Naive B cell (primary cell): ENCODE measurements around the gene SIGLEC9. TPM values are rescaled to one million over a fixed set of nuclear protein-coding genes. Genes with fewer than 3 reads are reported as not detected.
A peak's percentile ranks its signal among the peaks of the same experiment; 100 is the strongest.

Experiments
- ATAC-seq, 2 donors: fragments of 150-1000 bp; cut with Tn5 transposase; 2 replicates each; pipeline ENCODE4 v1.10.0; 2021; ENCODE audit warnings: low read depth in 2 of 2, mild to moderate bottlenecking in 2 of 2, moderate library complexity in 2 of 2
- DNase-seq: peaks from one replicate; pipeline ENCODE4 v3.0.0; 2022
- H3K27ac Mint-ChIP-seq, 6 donors: one replicate each; pipeline ENCODE4 v1.8.0; 2020 to 2022; ENCODE audit warnings: mild to moderate bottlenecking in 6 of 6, mixed read lengths in 6 of 6, moderate library complexity in 5 of 6, inconsistent platforms in 2 of 6
- H3K27me3 Mint-ChIP-seq, 3 donors: one replicate each; pipeline ENCODE4 v1.8.0; 2021 to 2022; ENCODE audit warnings: mixed read lengths in 3 of 3, mild to moderate bottlenecking in 1 of 3
- H3K36me3 Mint-ChIP-seq, 2 donors: one replicate each; pipeline ENCODE4 v1.8.0; 2020 to 2022; ENCODE audit warnings: mixed read lengths in 2 of 2, inconsistent platforms in 1 of 2, mild to moderate bottlenecking in 1 of 2
- H3K4me1 Mint-ChIP-seq, 3 donors: one replicate each; pipeline ENCODE4 v1.8.0; 2020 to 2022; ENCODE audit warnings: mixed read lengths in 3 of 3, inconsistent platforms in 1 of 3, mild to moderate bottlenecking in 1 of 3, moderate library complexity in 1 of 3
- H3K4me3 Mint-ChIP-seq, 8 donors: one replicate each; pipeline ENCODE4 v1.8.0; 2020 to 2022; ENCODE audit warnings: mild to moderate bottlenecking in 8 of 8, mixed read lengths in 8 of 8, moderate library complexity in 8 of 8, inconsistent platforms in 2 of 8
- H3K9me3 Mint-ChIP-seq, 7 donors: one replicate each; pipeline ENCODE4 v1.8.0; 2020 to 2022; ENCODE audit warnings: mixed read lengths in 7 of 7, mild to moderate bottlenecking in 5 of 7, inconsistent platforms in 2 of 7, moderate library complexity in 1 of 7
- polyA plus RNA-seq, 6 donors: library from polyadenylated mRNA; unstranded; fragments of 300-500 nt; fragmentation: Illumina TruSeq; gene quantifications; one replicate each; pipeline ENCODE4 v1.2.3, GENCODE V29; 2021; ENCODE audit warnings: low read depth in 6 of 6

Gene SIGLEC9
- polyA plus RNA-seq, 6 donors from 2014 or later: 0.25 to 1.3 TPM; not detected in 4

DNA sequence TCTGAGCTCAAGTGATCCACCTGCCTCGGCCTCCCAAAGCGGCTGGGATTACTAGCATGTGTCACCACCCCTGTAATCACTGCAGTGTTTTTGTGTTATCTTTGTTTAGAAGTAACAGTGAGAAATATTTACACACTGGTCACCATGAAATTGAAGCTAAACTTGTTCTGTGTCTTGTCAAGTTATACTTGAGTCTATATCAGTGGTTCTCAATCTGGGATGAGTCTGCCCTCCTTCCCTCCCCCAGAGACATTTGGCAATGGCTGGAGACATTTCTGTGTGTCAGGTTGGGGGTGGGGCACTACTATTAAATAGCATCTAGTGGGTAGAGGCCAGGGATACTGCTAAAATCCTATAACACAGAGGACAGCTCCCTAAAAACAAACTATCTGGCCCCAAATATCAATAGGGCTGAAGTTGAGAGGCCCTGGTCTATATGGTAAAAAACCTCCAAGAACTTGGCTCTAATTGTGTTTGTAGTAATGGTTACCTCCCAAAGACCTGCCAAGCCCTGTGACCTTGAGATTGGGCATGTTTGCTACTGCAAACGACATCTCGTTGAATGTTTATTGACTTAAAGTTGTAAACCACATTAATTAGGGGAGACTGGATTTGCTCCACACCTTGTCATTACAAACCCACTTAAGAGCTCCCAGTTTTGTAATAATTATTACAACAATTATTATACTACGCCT, 23.4 kb upstream of the SIGLEC9 start:
- Mint-ChIP-seq H3K4me3 (no peak overlapping the region), H3K27me3 (no peaks in the 10 kb centered on the region), H3K4me1 (peaks cover 27 to 50% (median 33%) of the 10 kb centered on the region in 3 donors), H3K36me3 (peaks cover 14 to 22% of the 10 kb centered on the region in 2 donors), H3K9me3 (no peaks in the 10 kb centered on the region), H3K27ac (no peak overlapping the region)
- no peak for DNase-seq
- no peak for ATAC-seq

DNA sequence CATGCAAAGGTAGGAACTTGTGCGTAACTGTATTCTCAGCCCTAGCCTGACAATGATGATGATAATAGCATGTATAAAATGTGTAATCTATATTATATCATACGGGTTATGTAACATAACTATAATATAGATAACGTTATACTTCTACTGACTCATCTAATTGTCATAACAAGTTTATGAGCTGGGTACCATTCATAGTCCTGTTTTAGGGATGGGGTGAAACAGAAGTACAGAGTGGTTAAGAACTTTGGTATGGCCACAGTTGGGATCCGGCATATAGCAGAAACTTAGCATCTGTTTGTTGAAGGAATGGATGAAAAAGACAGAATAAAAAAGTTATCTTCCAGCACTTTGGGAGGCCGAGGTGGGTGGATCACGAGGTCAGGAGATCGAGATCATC, 21.7 kb upstream of the SIGLEC9 start:
- no peak for DNase-seq
- peaks cover 35 to 57% (median 40%) of the 10 kb centered on the region in 3 donors for H3K4me1 Mint-ChIP-seq
- no peak overlapping the region for H3K4me3 Mint-ChIP-seq
- peak overlapping the region in 2 of 6 donors; percentile 26 to 48 for H3K27ac Mint-ChIP-seq
- peaks cover 10 to 22% of the 10 kb centered on the region in 2 donors for H3K36me3 Mint-ChIP-seq
- no peaks in the 10 kb centered on the region for H3K27me3 Mint-ChIP-seq
- no peak for ATAC-seq
- no peaks in the 10 kb centered on the region for H3K9me3 Mint-ChIP-seq

DNA sequence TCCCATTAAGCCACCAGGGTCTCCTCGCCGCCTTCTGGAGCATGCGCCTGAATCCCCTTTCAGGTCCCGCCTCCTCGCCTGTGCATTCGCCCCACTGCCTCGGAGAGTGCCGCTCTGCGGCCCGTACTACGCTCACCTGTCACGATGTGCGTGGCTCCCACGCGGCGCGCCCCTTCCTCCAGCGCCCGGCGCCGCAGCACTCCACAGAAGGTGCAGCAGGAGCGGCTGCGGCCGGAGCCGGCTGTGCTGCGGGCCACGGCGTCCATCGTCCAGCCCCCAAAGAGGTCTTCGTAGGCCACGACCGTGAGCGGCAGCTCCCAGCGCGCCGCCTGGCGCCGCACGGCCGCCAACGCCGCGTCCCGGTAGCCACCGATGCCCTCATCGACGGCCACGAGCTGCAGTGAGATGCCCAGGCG, 20.8 kb upstream of the SIGLEC9 start:
- ATAC-seq: no peak
- H3K4me3 Mint-ChIP-seq: no peak overlapping the region
- no peaks in the 10 kb centered on the region for H3K9me3 Mint-ChIP-seq
- no peaks in the 10 kb centered on the region for H3K27me3 Mint-ChIP-seq
- H3K4me1 Mint-ChIP-seq: peaks cover 44 to 62% (median 45%) of the 10 kb centered on the region in 3 donors
- H3K27ac Mint-ChIP-seq: no peak overlapping the region
- peaks cover 10 to 21% of the 10 kb centered on the region in 2 donors for H3K36me3 Mint-ChIP-seq
- DNase-seq: no peak

DNA sequence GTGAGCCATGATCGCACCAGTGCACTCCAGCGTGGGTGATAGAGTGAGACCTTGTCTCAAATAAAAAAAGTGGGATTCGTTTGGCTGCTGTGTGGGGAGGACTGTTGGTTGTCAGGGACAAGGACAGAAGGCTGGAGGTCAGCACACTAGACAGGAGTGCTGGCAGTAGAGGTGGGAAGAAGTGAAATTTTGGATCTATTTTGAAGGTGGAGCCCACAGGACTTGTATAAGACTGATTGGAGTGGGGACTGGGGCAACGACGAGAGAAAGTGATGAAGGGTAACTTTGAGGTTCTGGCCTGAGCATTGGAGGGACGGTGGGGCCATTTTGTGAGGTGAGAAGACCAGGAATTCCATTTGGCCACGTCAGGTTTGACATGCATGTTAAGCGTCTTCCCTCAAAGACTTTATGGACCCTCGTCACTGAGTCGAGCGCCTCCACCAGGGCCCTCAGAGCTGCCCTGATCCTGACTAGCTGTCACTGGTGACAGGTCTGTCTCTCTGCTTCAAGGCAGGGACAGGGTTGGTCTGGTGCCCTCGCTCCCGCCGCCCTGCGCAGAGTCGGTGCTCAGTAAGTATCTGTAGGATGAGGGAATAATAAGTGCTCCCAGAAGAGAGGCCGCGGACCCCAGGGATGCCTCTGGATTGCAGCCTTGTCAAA, 17.2 kb upstream of the SIGLEC9 start:
- peaks cover 5 to 10% of the 10 kb centered on the region in 2 donors for H3K36me3 Mint-ChIP-seq
- peak overlapping the region; percentile 87 to 99 (median 96) for H3K4me3 Mint-ChIP-seq
- no peaks in the 10 kb centered on the region for H3K27me3 Mint-ChIP-seq
- no peaks in the 10 kb centered on the region for H3K9me3 Mint-ChIP-seq
- H3K4me1 Mint-ChIP-seq: peaks cover 40 to 41% (median 41%) of the 10 kb centered on the region in 3 donors
- DNase-seq (no peak), ATAC-seq (no peak)
- peak overlapping the region; percentile 93 to 99 (median 97) for H3K27ac Mint-ChIP-seq

DNA sequence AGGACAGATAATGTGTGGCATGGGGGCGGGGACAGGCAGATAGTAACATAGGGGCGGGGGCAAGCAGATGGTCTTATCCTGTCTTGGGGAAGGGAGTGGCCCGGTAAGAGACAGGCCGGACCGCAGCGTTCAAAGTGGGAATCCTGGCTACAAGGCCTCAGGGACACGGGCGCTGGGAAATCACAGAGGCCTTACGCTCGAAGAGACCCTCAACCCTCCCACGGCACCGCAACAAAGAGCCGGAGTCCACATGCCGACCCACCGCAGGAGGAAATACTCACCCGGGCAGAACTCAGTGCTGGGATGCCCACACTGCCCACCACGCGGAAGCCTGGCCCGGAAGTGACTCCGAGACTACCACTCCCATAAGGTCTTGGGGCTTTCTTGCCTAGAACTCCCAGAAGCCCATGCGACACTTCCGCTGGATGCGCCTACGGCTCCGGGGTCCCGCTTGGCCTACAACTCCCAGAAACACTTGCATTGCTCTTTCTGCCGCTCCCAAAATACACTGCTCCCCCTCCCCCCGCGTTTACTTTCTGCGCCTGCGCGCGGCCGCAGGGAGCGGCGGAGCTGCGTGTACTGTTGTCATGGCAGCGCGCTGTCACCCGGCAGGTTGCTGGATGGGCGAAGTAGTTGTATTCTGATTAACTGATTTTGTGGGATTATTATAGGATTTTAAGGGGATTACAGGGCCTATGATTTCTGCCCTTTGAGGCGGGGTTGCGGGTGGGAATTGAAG, 16.5 kb upstream of the SIGLEC9 start, which contains the start of gene CTU1:
Gene CTU1, minus strand, starts transcription at position 344 of the 739 bp plus-strand sequence. CDS start 3,840 bp downstream, outside the sequence.
- no peaks in the 10 kb centered on the region for H3K9me3 Mint-ChIP-seq
- peak; percentile 98 for DNase-seq
- peak within 1 kb of the TSS; percentile 87 to 99 (median 96) for H3K4me3 Mint-ChIP-seq
- no peaks in the 10 kb centered on the region for H3K27me3 Mint-ChIP-seq
- ATAC-seq: peak; percentile 96 to 99
- peaks cover 36 to 41% (median 37%) of the 10 kb centered on the region in 3 donors for H3K4me1 Mint-ChIP-seq
- peaks cover 0 to 4% of the 10 kb centered on the region in 2 donors for H3K36me3 Mint-ChIP-seq
- H3K27ac Mint-ChIP-seq: peak within 1 kb of the TSS; percentile 93 to 99 (median 97)

DNA sequence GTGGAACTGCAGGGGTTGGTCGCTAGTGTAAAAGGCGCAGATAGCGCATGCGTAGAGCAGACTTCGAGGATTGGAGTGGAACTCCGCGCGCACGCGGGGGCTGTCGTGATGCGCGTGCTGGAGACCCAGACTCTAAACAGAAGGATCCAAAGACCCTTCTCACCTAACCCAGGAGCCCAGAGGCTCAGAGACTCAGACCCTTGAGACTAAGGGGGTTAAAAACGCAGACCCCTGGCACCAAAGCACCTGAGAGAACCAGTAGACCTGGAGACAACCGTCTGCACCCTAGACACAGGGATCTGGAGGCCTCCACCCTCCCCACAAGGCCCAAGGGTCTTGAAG, 15.9 kb upstream of the SIGLEC9 start:
- ATAC-seq: peak; percentile 37 to 47
- Mint-ChIP-seq H3K4me3 (peak overlapping the region; percentile 87 to 99 (median 96)), H3K27me3 (no peaks in the 10 kb centered on the region), H3K9me3 (no peaks in the 10 kb centered on the region), H3K27ac (peak overlapping the region; percentile 93 to 99 (median 97)), H3K36me3 (peaks cover 0 to 4% of the 10 kb centered on the region in 2 donors), H3K4me1 (peaks cover 36 to 41% (median 37%) of the 10 kb centered on the region in 3 donors)
- DNase-seq: no peak

DNA sequence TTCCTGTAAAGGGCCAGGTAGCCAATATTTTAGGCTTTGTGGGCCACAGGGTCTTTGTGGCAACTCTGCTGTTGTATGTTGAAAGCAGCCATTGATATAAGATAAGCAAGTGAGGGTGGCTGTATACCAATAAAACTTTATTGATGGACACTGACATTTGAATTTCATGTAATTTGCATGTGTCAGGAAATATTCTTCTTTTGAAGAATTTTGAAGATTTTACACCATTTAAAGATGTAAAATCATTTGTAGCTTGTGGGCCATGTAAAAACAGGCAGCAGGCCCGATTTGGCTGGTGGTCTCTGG, 14.1 kb upstream of the SIGLEC9 start:
- no peaks in the 10 kb centered on the region for H3K9me3 Mint-ChIP-seq
- peaks cover 0 to 7% (median 7%) of the 10 kb centered on the region in 3 donors for H3K27me3 Mint-ChIP-seq
- no peak overlapping the region for H3K27ac Mint-ChIP-seq
- H3K4me1 Mint-ChIP-seq: peaks cover 26 to 32% (median 26%) of the 10 kb centered on the region in 3 donors
- no peak for DNase-seq
- H3K36me3 Mint-ChIP-seq: no peaks in the 10 kb centered on the region
- H3K4me3 Mint-ChIP-seq: peak overlapping the region in 3 of 8 donors; percentile 21 to 57 (median 40)
- no peak for ATAC-seq

DNA sequence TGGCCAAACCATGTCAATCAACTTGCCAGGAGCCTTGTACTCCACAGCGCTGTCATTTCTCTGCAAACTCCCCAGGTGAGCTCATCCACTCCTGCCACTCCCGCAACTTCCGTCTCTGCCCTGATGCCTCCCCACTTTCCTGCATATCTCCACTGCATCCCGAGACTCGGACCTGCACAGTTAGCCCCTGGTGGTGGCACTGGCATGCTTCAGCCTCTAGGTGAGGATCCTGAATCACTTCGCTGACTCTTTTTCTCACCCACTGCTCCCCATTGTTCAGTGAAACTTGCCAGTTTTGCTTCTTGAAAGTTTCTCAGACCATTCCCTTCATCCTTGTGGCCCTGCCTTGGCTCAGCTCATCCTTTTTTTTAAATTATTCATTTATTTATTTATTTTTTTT, 13.1 kb upstream of the SIGLEC9 start:
- Mint-ChIP-seq H3K4me1 (peaks cover 19 to 24% (median 19%) of the 10 kb centered on the region in 3 donors), H3K4me3 (no peak overlapping the region), H3K27ac (no peak overlapping the region)

DNA sequence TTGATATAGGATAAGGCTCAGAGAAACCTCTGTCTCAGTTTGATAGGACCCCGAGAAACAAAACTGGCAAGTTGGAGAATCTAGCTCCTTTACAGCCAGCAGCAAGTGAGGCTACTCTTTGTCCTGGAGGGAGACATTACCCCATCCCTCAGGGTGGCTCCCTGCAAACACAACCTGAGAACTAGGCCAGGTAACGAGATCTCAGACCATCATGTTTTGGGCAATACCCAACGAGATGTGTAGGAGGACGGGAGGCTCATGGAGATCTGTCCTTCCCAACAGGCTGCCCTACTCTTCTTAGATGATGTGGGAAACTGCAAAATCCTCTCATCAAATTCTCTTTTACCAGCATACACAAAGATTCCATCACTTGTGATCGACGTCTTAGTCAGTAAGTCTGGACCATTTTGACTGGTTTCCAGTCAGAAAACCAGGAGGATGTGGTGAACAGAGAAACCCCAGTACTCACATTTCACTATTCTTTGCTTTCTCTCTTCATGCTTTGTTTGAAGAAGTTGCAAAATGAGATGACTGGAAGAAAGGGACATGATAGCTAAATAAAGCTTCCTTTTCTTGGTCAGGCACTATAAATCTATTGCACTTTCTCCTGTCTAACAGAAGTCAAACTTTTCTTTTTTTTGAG, 10.5 kb upstream of the SIGLEC9 start:
- Mint-ChIP-seq H3K9me3 (no peaks in the 10 kb centered on the region), H3K4me1 (peaks cover 0 to 2% (median 0%) of the 10 kb centered on the region in 3 donors), H3K4me3 (no peak overlapping the region), H3K27me3 (peaks cover 15 to 29% (median 15%) of the 10 kb centered on the region in 3 donors), H3K27ac (no peak overlapping the region), H3K36me3 (no peaks in the 10 kb centered on the region)
- ATAC-seq: no peak
- DNase-seq: no peak

More for the DNA sequence above, 13.1 kb upstream of the SIGLEC9 start:
- no peaks in the 10 kb centered on the region for H3K9me3 Mint-ChIP-seq
- no peak for ATAC-seq
- DNase-seq: no peak
- H3K27me3 Mint-ChIP-seq: peaks cover 0 to 14% (median 7%) of the 10 kb centered on the region in 3 donors
- no peaks in the 10 kb centered on the region for H3K36me3 Mint-ChIP-seq

DNA sequence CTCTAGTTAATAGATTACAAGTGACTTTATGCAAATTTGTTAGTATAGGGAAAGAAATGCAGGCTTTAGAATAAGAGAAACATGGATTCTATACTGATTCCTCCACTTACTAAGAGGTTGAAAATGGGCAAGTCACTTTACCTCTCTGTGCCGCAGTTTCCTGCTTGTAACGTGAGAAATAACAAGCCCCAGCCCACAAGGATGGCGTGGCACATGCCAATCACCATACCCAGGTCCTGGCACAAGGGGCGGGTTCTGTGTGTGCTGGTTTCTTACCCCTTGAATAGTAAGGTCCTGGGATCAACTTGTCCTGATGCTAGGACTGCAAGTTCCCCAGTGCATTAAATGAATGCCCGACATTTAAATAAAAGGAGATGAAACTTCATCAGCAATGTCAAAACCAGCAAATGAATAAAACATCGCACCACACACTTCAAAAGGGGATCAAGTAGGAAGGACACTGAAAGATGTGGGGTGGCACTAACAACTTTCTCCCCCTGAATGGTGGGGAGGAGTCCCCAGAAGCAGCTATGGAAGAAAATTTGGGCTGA, 7.9 kb upstream of the SIGLEC9 start:
- Mint-ChIP-seq H3K36me3 (no peaks in the 10 kb centered on the region), H3K4me3 (no peak overlapping the region)
- DNase-seq: no peak

DNA sequence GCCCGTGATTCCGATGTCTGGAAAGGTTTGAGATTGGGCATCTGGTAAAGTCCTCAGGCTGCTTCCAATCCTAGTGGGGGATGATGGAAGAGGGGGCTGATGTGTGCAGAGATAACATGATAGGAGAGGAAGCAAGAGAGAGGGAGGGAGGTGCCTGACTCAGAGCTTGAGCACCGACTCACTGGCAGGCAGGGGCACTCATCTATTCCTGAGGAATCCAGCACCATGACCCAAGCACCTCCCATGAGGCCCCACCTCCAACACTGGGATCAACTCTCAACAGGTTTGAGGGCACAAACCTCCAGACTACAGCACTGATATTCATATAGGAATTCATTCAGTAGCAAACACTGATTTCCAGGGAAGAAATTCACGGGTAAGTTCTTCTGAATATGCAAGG, 5.6 kb upstream of the SIGLEC9 start:
- H3K36me3 Mint-ChIP-seq: no peaks in the 10 kb centered on the region
- DNase-seq: no peak
- peak overlapping the region in 1 of 6 donors; percentile 79 for H3K27ac Mint-ChIP-seq
- no peaks in the 10 kb centered on the region for H3K9me3 Mint-ChIP-seq
- H3K4me1 Mint-ChIP-seq: peaks cover 9 to 16% (median 13%) of the 10 kb centered on the region in 3 donors
- ATAC-seq: no peak
- peaks cover 27 to 35% (median 28%) of the 10 kb centered on the region in 3 donors for H3K27me3 Mint-ChIP-seq
- no peak overlapping the region for H3K4me3 Mint-ChIP-seq

More for the DNA sequence above, 7.9 kb upstream of the SIGLEC9 start:
- no peak for ATAC-seq
- H3K27me3 Mint-ChIP-seq: peaks cover 22 to 35% (median 24%) of the 10 kb centered on the region in 3 donors
- no peak overlapping the region for H3K27ac Mint-ChIP-seq
- H3K9me3 Mint-ChIP-seq: no peaks in the 10 kb centered on the region
- peaks cover 0 to 2% (median under 1%) of the 10 kb centered on the region in 3 donors for H3K4me1 Mint-ChIP-seq

DNA sequence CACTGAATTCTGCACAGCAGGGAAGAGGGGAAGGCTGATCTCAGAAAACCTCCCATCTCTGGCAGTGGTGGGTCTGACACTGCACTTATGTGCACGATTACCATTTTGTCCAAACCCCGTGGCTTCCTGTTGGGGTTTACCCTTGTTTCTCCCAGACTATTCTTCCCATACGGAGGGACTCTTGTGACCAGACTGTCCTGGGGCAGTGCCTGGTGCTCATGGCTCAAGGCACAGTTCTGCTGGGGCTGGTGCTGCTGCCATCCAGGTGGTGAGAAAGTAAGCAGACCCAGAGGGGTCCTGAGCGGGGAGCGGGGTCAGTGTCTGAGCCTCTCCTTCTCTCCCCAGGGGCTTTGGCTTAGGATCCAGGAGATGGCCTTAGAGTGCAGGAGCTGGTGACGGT, 5.1 kb upstream of the SIGLEC9 start:
- Mint-ChIP-seq H3K9me3 (no peaks in the 10 kb centered on the region), H3K27me3 (peaks cover 27 to 35% (median 28%) of the 10 kb centered on the region in 3 donors), H3K4me3 (no peak overlapping the region), H3K36me3 (no peaks in the 10 kb centered on the region), H3K27ac (no peak overlapping the region), H3K4me1 (peaks cover 10 to 18% (median 16%) of the 10 kb centered on the region in 3 donors)
- DNase-seq (no peak), ATAC-seq (no peak)

DNA sequence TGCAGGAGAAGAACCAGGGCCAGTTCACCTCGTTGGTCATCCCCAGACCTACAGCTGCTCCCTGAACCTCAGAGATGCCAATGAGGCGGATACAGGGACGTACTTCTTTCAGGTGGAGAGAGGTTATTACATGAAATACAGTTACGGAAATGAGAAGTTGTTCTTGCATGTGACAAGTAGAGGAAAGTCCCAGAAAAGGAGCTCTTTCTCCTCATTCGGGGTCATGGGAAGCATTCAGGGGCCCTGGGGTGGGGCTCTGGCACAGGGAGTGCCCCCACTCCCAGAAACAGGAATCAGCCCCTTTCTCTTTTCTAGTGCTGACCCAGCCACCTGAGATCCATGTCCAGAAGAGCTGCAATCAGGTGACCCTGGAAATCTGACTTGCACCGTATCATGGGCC, 4.5 kb upstream of the SIGLEC9 start:
- H3K9me3 Mint-ChIP-seq: no peaks in the 10 kb centered on the region
- H3K4me1 Mint-ChIP-seq: peaks cover 10 to 18% (median 16%) of the 10 kb centered on the region in 3 donors
- DNase-seq (no peak), ATAC-seq (no peak)
- H3K36me3 Mint-ChIP-seq: no peaks in the 10 kb centered on the region
- H3K27ac Mint-ChIP-seq: no peak overlapping the region
- H3K27me3 Mint-ChIP-seq: peaks cover 22 to 30% (median 28%) of the 10 kb centered on the region in 3 donors
- H3K4me3 Mint-ChIP-seq: no peak overlapping the region
